ENCODE results near the gene PTGFR.

Gene PTGFR

GRCh38 chr1:78469576-78469975 is 21.2 kb upstream of the PTGFR start:
- no peak overlapping the region for H3K4me3 Mint-ChIP-seq
- peaks cover 5% of the 10 kb centered on the region for H3K9me3 Mint-ChIP-seq
- TF ChIP-seq, protein P1, sequence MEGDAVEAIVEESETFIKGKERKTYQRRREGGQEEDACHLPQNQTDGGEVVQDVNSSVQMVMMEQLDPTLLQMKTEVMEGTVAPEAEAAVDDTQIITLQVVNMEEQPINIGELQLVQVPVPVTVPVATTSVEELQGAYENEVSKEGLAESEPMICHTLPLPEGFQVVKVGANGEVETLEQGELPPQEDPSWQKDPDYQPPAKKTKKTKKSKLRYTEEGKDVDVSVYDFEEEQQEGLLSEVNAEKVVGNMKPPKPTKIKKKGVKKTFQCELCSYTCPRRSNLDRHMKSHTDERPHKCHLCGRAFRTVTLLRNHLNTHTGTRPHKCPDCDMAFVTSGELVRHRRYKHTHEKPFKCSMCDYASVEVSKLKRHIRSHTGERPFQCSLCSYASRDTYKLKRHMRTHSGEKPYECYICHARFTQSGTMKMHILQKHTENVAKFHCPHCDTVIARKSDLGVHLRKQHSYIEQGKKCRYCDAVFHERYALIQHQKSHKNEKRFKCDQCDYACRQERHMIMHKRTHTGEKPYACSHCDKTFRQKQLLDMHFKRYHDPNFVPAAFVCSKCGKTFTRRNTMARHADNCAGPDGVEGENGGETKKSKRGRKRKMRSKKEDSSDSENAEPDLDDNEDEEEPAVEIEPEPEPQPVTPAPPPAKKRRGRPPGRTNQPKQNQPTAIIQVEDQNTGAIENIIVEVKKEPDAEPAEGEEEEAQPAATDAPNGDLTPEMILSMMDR (IDR thresholded peaks at IDR 0.05; ENCODE audit: unreplicated experiment in 3 of 3), result no peak
- no peaks in the 10 kb centered on the region for H3K4me1 Mint-ChIP-seq
- H3K36me3 Mint-ChIP-seq (ENCODE audit: low read depth), result no peaks in the 10 kb centered on the region
- peak overlapping the region in 1 of 3 experiments; percentile 9 for H3K27ac Mint-ChIP-seq
- H3K27me3 Mint-ChIP-seq (ENCODE audit: low read depth), result no peaks in the 10 kb centered on the region

GRCh38 chr1:78471890-78472620 is 18.7 kb upstream of the PTGFR start:
- Mint-ChIP-seq H3K27ac (no peak overlapping the region), H3K36me3 (ENCODE audit: low read depth) (no peaks in the 10 kb centered on the region), H3K4me3 (no peak overlapping the region), H3K27me3 (ENCODE audit: low read depth) (no peaks in the 10 kb centered on the region), H3K4me1 (no peaks in the 10 kb centered on the region), H3K9me3 (peaks cover 3% of the 10 kb centered on the region)
- TF ChIP-seq, protein P1 (IDR thresholded peaks at IDR 0.05; ENCODE audit: unreplicated experiment in 3 of 3), result no peak

- peaks cover 3% of the 10 kb centered on the region for H3K9me3 Mint-ChIP-seq
- H3K27me3 Mint-ChIP-seq (ENCODE audit: low read depth), result no peaks in the 10 kb centered on the region
- TF ChIP-seq, protein P1 (IDR thresholded peaks at IDR 0.05; ENCODE audit: unreplicated experiment in 3 of 3), result no peak
- no peaks in the 10 kb centered on the region for H3K36me3 Mint-ChIP-seq (ENCODE audit: low read depth)
- H3K27ac Mint-ChIP-seq, result no peak overlapping the region
- H3K4me1 Mint-ChIP-seq, result no peaks in the 10 kb centered on the region
- H3K4me3 Mint-ChIP-seq, result no peak overlapping the region
Measured at GRCh38 chr1:78472851-78473496, 17.8 kb upstream of the PTGFR start.

- Mint-ChIP-seq H3K9me3 (peaks cover 3% of the 10 kb centered on the region), H3K27me3 (ENCODE audit: low read depth) (no peaks in the 10 kb centered on the region), H3K4me1 (no peaks in the 10 kb centered on the region), H3K27ac (no peak overlapping the region), H3K4me3 (no peak overlapping the region), H3K36me3 (ENCODE audit: low read depth) (no peaks in the 10 kb centered on the region)
- TF ChIP-seq, protein P1 (IDR thresholded peaks at IDR 0.05; ENCODE audit: unreplicated experiment in 3 of 3), result no peak
Measured at GRCh38 chr1:78474092-78474491, 16.7 kb upstream of the PTGFR start.

DNA sequence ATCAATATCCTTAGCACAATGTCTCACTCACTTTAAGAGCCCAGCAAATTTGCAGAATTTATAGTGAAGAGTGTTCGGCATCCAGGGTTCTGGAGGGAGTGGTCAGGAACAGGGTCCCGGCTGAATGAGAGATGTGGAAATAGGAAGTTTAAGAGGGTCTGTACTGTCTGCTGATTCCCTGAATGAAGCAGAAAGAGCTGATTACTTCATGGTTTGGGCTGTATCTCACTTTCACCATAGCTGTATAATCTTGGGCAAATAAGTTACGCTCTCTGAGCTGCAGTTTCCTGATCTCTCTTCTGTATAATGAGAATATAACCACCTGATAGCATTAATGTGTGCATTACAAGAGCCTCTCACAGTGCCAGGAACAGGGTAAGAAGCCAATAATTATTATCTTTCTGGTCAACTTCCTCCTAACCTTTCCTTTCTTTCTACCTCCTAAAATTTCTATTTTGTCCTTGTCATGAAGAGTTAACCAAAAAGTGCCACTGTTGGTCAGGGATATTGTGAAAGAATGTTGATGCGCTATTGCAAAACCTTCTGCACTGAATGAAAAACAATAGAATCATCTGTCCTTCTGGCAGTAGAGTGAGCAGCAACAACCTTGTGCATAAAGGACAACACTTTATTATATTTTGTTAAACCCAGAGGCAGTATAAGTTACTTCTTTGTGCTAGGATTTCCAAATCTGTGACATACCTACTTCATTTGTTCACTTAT is 14.7 kb upstream of the PTGFR start:
- H3K4me3 Mint-ChIP-seq, result no peak overlapping the region
- H3K36me3 Mint-ChIP-seq (ENCODE audit: low read depth), result no peaks in the 10 kb centered on the region
- H3K4me1 Mint-ChIP-seq, result no peaks in the 10 kb centered on the region
- TF ChIP-seq, protein P1 (IDR thresholded peaks at IDR 0.05; ENCODE audit: unreplicated experiment in 3 of 3), result no peak
- no peaks in the 10 kb centered on the region for H3K9me3 Mint-ChIP-seq
- H3K27ac Mint-ChIP-seq, result no peak overlapping the region
- H3K27me3 Mint-ChIP-seq (ENCODE audit: low read depth), result no peaks in the 10 kb centered on the region
